Measurements from ENCODE around the gene TTLL4. TPM values are rescaled to one million over a fixed set of nuclear protein-coding genes. Genes with fewer than 3 reads are reported as not detected.

TTLL4 gene
- total RNA-seq, 5 donors from 2014 or later (not counting 1 experiment from before 2014, with no cell fraction given), result 16.9 to 29.6 (median 24.4) TPM

DNA sequence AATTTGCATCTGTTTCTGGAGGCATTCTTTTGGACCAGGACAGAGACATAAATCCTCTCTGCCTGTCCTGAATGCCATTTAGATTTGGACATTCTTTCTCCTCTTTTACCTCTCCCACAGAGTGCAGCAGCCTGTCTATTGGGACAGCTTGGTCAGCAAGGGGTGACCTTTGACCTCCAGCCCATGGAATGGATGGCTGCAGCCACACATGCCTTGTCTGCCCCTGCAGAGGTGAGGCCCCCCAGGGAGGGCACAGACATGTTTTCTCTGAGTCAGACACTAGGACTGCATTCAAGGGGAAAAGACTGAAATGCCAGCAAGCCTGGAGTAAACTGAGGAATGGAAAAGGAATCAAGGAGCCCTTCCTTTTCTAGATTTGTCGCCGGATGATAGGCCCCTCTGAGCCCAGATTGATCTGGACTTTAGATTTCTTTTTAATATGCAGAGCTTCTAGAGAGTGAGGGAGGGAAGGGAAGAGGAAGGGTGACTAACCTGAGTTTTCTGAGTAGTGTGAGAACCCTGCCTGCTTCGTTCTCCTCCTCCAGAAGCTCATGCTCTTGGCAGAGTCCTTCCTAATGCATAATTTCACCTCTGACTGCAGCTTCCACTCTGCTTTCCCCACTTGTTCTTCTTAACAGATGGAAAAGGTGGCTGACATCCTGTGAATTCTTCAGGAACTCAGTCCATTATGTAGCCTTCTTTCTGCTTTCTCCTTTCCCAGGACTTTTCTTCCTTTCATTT, 16.1 kb upstream of the TTLL4 start:
- no peaks in the 10 kb centered on the region for H3K9me3 ChIP-seq
- Mint-ChIP-seq H3K27me3 (no peaks in the 10 kb centered on the region), H3K9me3 (no peaks in the 10 kb centered on the region), H3K27ac (no peak overlapping the region), H3K4me1 (no peaks in the 10 kb centered on the region), H3K36me3 (peaks cover 42% of the 10 kb centered on the region), H3K4me3 (no peak overlapping the region)
- H3K4me1 ChIP-seq (ENCODE audit: control insufficient read depth in 1 of 2, extremely low read depth in 1 of 2, insufficient read depth in 2 of 2, low read length in 2 of 2), result no peaks in the 10 kb centered on the region
- H3K27me3 ChIP-seq (replicated peaks in 1 of 2; ENCODE audit: control insufficient read depth in 2 of 2, extremely low read depth in 1 of 2, insufficient read depth in 2 of 2, low read length in 1 of 2), result no peaks in the 10 kb centered on the region
- whole genome bisulfite sequencing (ENCODE audit: insufficient coverage), result no CpG with 5 or more reads among the region's 3 CpGs
- DNase-seq (no peak), ATAC-seq (replicated peaks in 1 of 4) (no peak)
- no peak overlapping the region for H3K27ac ChIP-seq (ENCODE audit: low read length)
- H3K4me3 ChIP-seq (ENCODE audit: control insufficient read depth in 1 of 2, extremely low read depth in 1 of 2, low read length in 1 of 2), result no peak overlapping the region
- POLR2A ChIA-PET, result no interaction called here
- peaks cover 4 to 12% of the 10 kb centered on the region in 2 donors for H3K36me3 ChIP-seq (ENCODE audit: control insufficient read depth in 2 of 2, extremely low read depth in 1 of 2, insufficient read depth in 1 of 2, low read length in 1 of 2)
- CTCF ChIA-PET, result interaction anchor here in 1 of 2 donors (0.7 kb wide), 2 partner anchors 127 to 450 kb away, joined by 3 to 4 read pairs; no protein-coding TSS in a partner anchor

DNA sequence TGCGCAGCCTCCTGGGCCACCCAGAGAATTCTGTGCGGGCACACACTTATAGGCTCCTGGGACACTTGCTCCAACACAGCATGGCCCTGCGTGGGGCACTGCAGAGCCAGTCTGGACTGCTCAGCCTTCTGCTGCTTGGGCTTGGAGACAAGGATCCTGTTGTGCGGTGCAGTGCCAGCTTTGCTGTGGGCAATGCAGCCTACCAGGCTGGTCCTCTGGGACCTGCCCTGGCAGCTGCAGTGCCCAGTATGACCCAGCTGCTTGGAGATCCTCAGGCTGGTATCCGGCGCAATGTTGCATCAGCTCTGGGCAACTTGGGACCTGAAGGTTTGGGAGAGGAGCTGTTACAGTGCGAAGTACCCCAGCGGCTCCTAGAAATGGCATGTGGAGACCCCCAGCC, 11.8 kb upstream of the TTLL4 start:
- Histone ChIP-seq H3K27ac (ENCODE audit: low read length) (no peak overlapping the region), H3K4me1 (ENCODE audit: control insufficient read depth in 1 of 2, extremely low read depth in 1 of 2, insufficient read depth in 2 of 2, low read length in 2 of 2) (no peaks in the 10 kb centered on the region), H3K4me3 (ENCODE audit: control insufficient read depth in 1 of 2, extremely low read depth in 1 of 2, low read length in 1 of 2) (no peak overlapping the region), H3K36me3 (ENCODE audit: control insufficient read depth in 2 of 2, extremely low read depth in 1 of 2, insufficient read depth in 1 of 2, low read length in 1 of 2) (peaks cover 0 to 2% of the 10 kb centered on the region in 2 donors), H3K27me3 (replicated peaks in 1 of 2; ENCODE audit: control insufficient read depth in 2 of 2, extremely low read depth in 1 of 2, insufficient read depth in 2 of 2, low read length in 1 of 2) (no peaks in the 10 kb centered on the region), H3K9me3 (no peaks in the 10 kb centered on the region)
- ChIA-PET POLR2A (interaction anchor here in 1 of 2 donors (1.6 kb wide), 1 partner anchor 12 kb away, joined by 4 read pairs; no protein-coding TSS in a partner anchor), CTCF (no interaction called here)
- no peaks in the 10 kb centered on the region for H3K4me1 Mint-ChIP-seq
- WGBS (ENCODE audit: insufficient coverage), result 95% methylated on average over 8 of the region's 8 CpGs
- peaks cover 19% of the 10 kb centered on the region for H3K36me3 Mint-ChIP-seq
- no peaks in the 10 kb centered on the region for H3K27me3 Mint-ChIP-seq
- no peak overlapping the region for H3K4me3 Mint-ChIP-seq
- DNase-seq (no peak), ATAC-seq (replicated peaks in 1 of 4) (no peak)
- H3K9me3 Mint-ChIP-seq, result no peaks in the 10 kb centered on the region
- H3K27ac Mint-ChIP-seq, result no peak overlapping the region

GRCh38 chr2:218701806-218702205, 8.8 kb upstream of the TTLL4 start:
- H3K27me3 Mint-ChIP-seq, result peaks cover 6 to 10% of the 10 kb centered on the region in 2 donors
- peaks cover 0 to 2% of the 10 kb centered on the region in 2 donors for H3K36me3 ChIP-seq (ENCODE audit: control insufficient read depth in 2 of 2, extremely low read depth in 1 of 2, insufficient read depth in 1 of 2, low read length in 1 of 2)
- H3K4me1 Mint-ChIP-seq, result no peaks in the 10 kb centered on the region
- ATAC-seq (replicated peaks in 1 of 4) (no peak), DNase-seq (no peak)
- ChIA-PET POLR2A (no interaction called here), CTCF (no interaction called here)
- H3K27ac Mint-ChIP-seq, result no peak overlapping the region
- no CpG with 5 or more reads among the region's 2 CpGs for WGBS (ENCODE audit: insufficient coverage)
- H3K4me3 Mint-ChIP-seq, result no peak overlapping the region
- no peaks in the 10 kb centered on the region for H3K9me3 ChIP-seq
- H3K4me1 ChIP-seq (ENCODE audit: control insufficient read depth in 1 of 2, extremely low read depth in 1 of 2, insufficient read depth in 2 of 2, low read length in 2 of 2), result no peaks in the 10 kb centered on the region
- H3K27ac ChIP-seq (ENCODE audit: low read length), result no peak overlapping the region
- H3K9me3 Mint-ChIP-seq, result no peaks in the 10 kb centered on the region
- H3K4me3 ChIP-seq (ENCODE audit: control insufficient read depth in 1 of 2, extremely low read depth in 1 of 2, low read length in 1 of 2), result no peak overlapping the region
- H3K36me3 Mint-ChIP-seq, result peaks cover 10% of the 10 kb centered on the region
- H3K27me3 ChIP-seq (replicated peaks in 1 of 2; ENCODE audit: control insufficient read depth in 2 of 2, extremely low read depth in 1 of 2, insufficient read depth in 2 of 2, low read length in 1 of 2), result peaks cover 0 to 7% of the 10 kb centered on the region in 2 experiments

DNA sequence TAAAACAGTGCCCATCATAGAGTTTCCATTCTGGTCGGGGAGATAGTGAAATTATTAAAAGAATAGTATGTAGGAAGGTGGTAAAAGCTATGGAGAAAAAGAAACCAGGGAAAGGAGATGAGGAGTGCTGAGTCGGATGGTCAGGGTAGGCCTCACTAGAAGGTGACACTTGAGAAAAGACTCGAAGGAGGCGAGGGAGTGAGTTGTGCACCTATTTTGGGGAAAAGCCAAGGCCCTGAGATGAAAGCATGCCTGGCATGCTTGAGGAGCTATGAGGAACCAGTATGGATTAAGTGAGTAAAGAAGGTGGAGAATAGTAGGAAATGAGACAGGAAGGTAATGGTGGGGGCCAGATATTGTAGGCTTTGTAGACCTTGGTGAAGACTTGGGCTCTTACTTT, 7.3 kb upstream of the TTLL4 start:
- ChIA-PET CTCF (no interaction called here), POLR2A (no interaction called here)
- Histone ChIP-seq H3K27me3 (replicated peaks in 1 of 2; ENCODE audit: control insufficient read depth in 2 of 2, extremely low read depth in 1 of 2, insufficient read depth in 2 of 2, low read length in 1 of 2) (peaks cover 0 to 9% of the 10 kb centered on the region in 2 experiments), H3K9me3 (no peaks in the 10 kb centered on the region), H3K4me3 (ENCODE audit: control insufficient read depth in 1 of 2, extremely low read depth in 1 of 2, low read length in 1 of 2) (no peak overlapping the region), H3K36me3 (ENCODE audit: control insufficient read depth in 2 of 2, extremely low read depth in 1 of 2, insufficient read depth in 1 of 2, low read length in 1 of 2) (peaks cover 0 to 2% of the 10 kb centered on the region in 2 donors), H3K27ac (ENCODE audit: low read length) (no peak overlapping the region), H3K4me1 (ENCODE audit: control insufficient read depth in 1 of 2, extremely low read depth in 1 of 2, insufficient read depth in 2 of 2, low read length in 2 of 2) (no peaks in the 10 kb centered on the region)
- ATAC-seq (replicated peaks in 1 of 4) (no peak), DNase-seq (no peak)
- WGBS (ENCODE audit: insufficient coverage), result 75% methylated on average over 4 of the region's 4 CpGs
- peaks cover 6 to 10% of the 10 kb centered on the region in 2 donors for H3K27me3 Mint-ChIP-seq
- no peaks in the 10 kb centered on the region for H3K9me3 Mint-ChIP-seq
- no peaks in the 10 kb centered on the region for H3K4me1 Mint-ChIP-seq
- peaks cover 10% of the 10 kb centered on the region for H3K36me3 Mint-ChIP-seq
- H3K27ac Mint-ChIP-seq, result no peak overlapping the region
- H3K4me3 Mint-ChIP-seq, result no peak overlapping the region

DNA sequence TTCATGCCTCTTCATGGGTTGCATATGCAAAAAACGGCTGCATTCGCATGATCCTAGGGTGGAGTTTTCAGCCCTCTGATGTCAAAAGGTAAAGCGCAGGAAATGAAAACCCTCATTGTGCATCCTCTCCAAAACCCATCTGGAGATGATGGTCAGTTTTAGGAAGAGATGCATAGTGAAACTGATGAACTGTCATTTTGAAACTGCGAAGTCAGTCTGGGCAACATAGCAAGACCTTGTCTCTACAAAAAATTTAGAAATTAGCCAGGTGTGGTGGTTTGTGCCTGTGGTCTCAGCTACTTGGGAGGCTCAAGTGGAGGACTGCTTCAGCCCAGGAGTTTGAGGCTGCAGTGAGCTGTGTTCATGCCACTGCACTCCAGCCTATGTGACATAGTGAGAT, 2.5 kb upstream of the TTLL4 start:
- H3K9me3 Mint-ChIP-seq, result no peaks in the 10 kb centered on the region
- Histone ChIP-seq H3K27ac (ENCODE audit: low read length) (no peak overlapping the region), H3K36me3 (ENCODE audit: control insufficient read depth in 2 of 2, extremely low read depth in 1 of 2, insufficient read depth in 1 of 2, low read length in 1 of 2) (no peaks in the 10 kb centered on the region), H3K9me3 (no peaks in the 10 kb centered on the region), H3K27me3 (replicated peaks in 1 of 2; ENCODE audit: control insufficient read depth in 2 of 2, extremely low read depth in 1 of 2, insufficient read depth in 2 of 2, low read length in 1 of 2) (peaks cover 0 to 9% of the 10 kb centered on the region in 2 experiments), H3K4me3 (ENCODE audit: control insufficient read depth in 1 of 2, extremely low read depth in 1 of 2, low read length in 1 of 2) (no peak overlapping the region), H3K4me1 (ENCODE audit: control insufficient read depth in 1 of 2, extremely low read depth in 1 of 2, insufficient read depth in 2 of 2, low read length in 2 of 2) (peaks cover 6 to 21% of the 10 kb centered on the region in 2 experiments)
- ChIA-PET POLR2A (interaction anchor here (0.6 to 0.7 kb wide), 2 partner anchors 21 to 417 kb away, joined by 5 to 11 read pairs; no protein-coding TSS in a partner anchor), CTCF (interaction anchor here (0.6 to 0.8 kb wide), 4 partner anchors 20 to 180 kb away, joined by 3 to 11 read pairs (median 4); no protein-coding TSS in a partner anchor)
- DNase-seq (no peak), ATAC-seq (replicated peaks in 1 of 4) (no peak)
- H3K4me3 Mint-ChIP-seq, result no peak overlapping the region
- H3K27me3 Mint-ChIP-seq, result peaks cover 6 to 10% of the 10 kb centered on the region in 2 donors
- no peaks in the 10 kb centered on the region for H3K36me3 Mint-ChIP-seq
- WGBS (ENCODE audit: insufficient coverage), result 86% methylated on average over 1 of the region's 4 CpGs
- peaks cover 12 to 15% (median 13%) of the 10 kb centered on the region in 3 donors for H3K4me1 Mint-ChIP-seq
- H3K27ac Mint-ChIP-seq, result no peak overlapping the region

DNA sequence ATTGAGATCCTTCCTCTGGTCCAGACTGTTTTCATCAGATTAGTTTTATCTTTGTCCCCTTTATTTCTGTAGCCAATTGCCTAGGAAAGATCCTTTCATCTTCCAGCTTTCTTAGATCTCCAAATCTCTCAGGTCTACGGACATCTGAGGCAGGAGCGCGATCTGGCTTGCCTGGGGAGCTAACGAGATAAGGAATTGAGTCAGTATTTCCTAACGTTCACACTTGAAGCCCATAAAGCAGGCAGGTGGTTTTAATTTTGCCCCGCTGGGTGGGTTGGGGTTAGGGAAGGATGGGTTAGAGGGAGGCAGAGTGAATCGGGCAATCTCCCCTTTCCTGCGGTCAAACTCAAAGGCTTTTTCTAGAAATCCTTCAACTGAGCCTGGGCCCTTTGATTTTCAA, 727 bp upstream of the TTLL4 start:
- peaks cover 6 to 10% of the 10 kb centered on the region in 2 donors for H3K27me3 Mint-ChIP-seq
- H3K36me3 Mint-ChIP-seq, result no peaks in the 10 kb centered on the region
- WGBS (ENCODE audit: insufficient coverage), result 93% methylated on average over 4 of the region's 8 CpGs
- CTCF ChIA-PET, result interaction anchor here (0.5 to 1.9 kb wide), 16 partner anchors 12 to 678 kb away, joined by 3 to 11 read pairs (median 4); partner anchors contain the start of genes AAMP (in 1 of the 2), BCS1L (in 1 of the 2), DNPEP (in 1 of the 2) and PNKD (in 1 of the 2)
- no peak overlapping the region for H3K27ac ChIP-seq (ENCODE audit: low read length)
- peaks cover 6 to 21% of the 10 kb centered on the region in 2 experiments for H3K4me1 ChIP-seq (ENCODE audit: control insufficient read depth in 1 of 2, extremely low read depth in 1 of 2, insufficient read depth in 2 of 2, low read length in 2 of 2)
- H3K4me3 Mint-ChIP-seq, result peak overlapping the region in 1 of 3 donors; percentile 92
- DNase-seq (peak in 1 of 35 experiments; percentile 7), ATAC-seq (replicated peaks in 1 of 4) (no peak)
- H3K9me3 Mint-ChIP-seq, result no peaks in the 10 kb centered on the region
- H3K4me3 ChIP-seq (ENCODE audit: control insufficient read depth in 1 of 2, extremely low read depth in 1 of 2, low read length in 1 of 2), result no peak overlapping the region
- H3K27me3 ChIP-seq (replicated peaks in 1 of 2; ENCODE audit: control insufficient read depth in 2 of 2, extremely low read depth in 1 of 2, insufficient read depth in 2 of 2, low read length in 1 of 2), result peaks cover 0 to 9% of the 10 kb centered on the region in 2 experiments
- H3K27ac Mint-ChIP-seq, result no peak overlapping the region
- H3K4me1 Mint-ChIP-seq, result peaks cover 19 to 22% (median 21%) of the 10 kb centered on the region in 3 donors
- H3K36me3 ChIP-seq (ENCODE audit: control insufficient read depth in 2 of 2, extremely low read depth in 1 of 2, insufficient read depth in 1 of 2, low read length in 1 of 2), result no peaks in the 10 kb centered on the region
- POLR2A ChIA-PET, result interaction anchor here (0.6 to 0.7 kb wide), 2 partner anchors 50 to 165 kb away, joined by 3 to 5 read pairs; partner anchors contain the start of genes BCS1L (in 1 of the 2) and ZNF142 (in 1 of the 2)
- H3K9me3 ChIP-seq, result no peaks in the 10 kb centered on the region
